NCI-H1417 treated with DMSO at 0.1 percent for 48 hours (cell line): ENCODE data around the gene PLCB1.
"Not testable (repeated sequence)": the region's sequence is repeated elsewhere in the genome, so short reads cannot be mapped to it uniquely, and the experiment has no call there.

Experiments
- DNase-seq: peaks from one replicate; lab custom pipeline; 2025; lab: John Stamatoyannopoulos, UW

Gene PLCB1

GRCh38 chr20:8602389-8603116, 470.5 kb downstream of the PLCB1 start:
- no peak for DNase-seq

- DNase-seq, result no peak
Observed at GRCh38 chr20:8608470-8608869, 476.4 kb downstream of the PLCB1 start.

- DNase-seq, result no peak
Observed at GRCh38 chr20:8616792-8617191, 484.7 kb downstream of the PLCB1 start.

GRCh38 chr20:8621001-8621400, 488.9 kb downstream of the PLCB1 start:
- no peak for DNase-seq

- DNase-seq, result no peak
Observed at GRCh38 chr20:8624046-8624445, 492.0 kb downstream of the PLCB1 start.

- no peak for DNase-seq
Observed at GRCh38 chr20:8624616-8625015, 492.6 kb downstream of the PLCB1 start.

- no peak for DNase-seq
Observed at GRCh38 chr20:8627340-8628004, 495.4 kb downstream of the PLCB1 start.

GRCh38 chr20:8631271-8631670, 499.2 kb downstream of the PLCB1 start:
- no peak for DNase-seq

- no peak for DNase-seq
Observed at GRCh38 chr20:8633366-8633765, 501.3 kb downstream of the PLCB1 start.

GRCh38 chr20:8635048-8635572, 503.0 kb downstream of the PLCB1 start:
- DNase-seq, result no peak

- no peak for DNase-seq
Observed at GRCh38 chr20:8635837-8636236, 503.8 kb downstream of the PLCB1 start.

GRCh38 chr20:8639112-8639778, 507.2 kb downstream of the PLCB1 start:
- DNase-seq, result peak; percentile 21

- no peak for DNase-seq
Observed at GRCh38 chr20:8640461-8640860, 508.4 kb downstream of the PLCB1 start.

GRCh38 chr20:8642247-8642646, 510.2 kb downstream of the PLCB1 start:
- no peak for DNase-seq

GRCh38 chr20:8644468-8644867, 512.4 kb downstream of the PLCB1 start:
- DNase-seq, result not testable (repeated sequence)

GRCh38 chr20:8645326-8645725, 513.3 kb downstream of the PLCB1 start:
- no peak for DNase-seq

GRCh38 chr20:8646033-8646441, 514.0 kb downstream of the PLCB1 start:
- no peak for DNase-seq

- DNase-seq, result no peak
Observed at GRCh38 chr20:8646716-8647115, 514.6 kb downstream of the PLCB1 start.

GRCh38 chr20:8647961-8648441, 515.9 kb downstream of the PLCB1 start:
- DNase-seq, result no peak

GRCh38 chr20:8648466-8648865, 516.4 kb downstream of the PLCB1 start:
- DNase-seq, result no peak

- no peak for DNase-seq
Observed at GRCh38 chr20:8652396-8652795, 520.3 kb downstream of the PLCB1 start.

- no peak for DNase-seq
Observed at GRCh38 chr20:8654486-8654885, 522.4 kb downstream of the PLCB1 start.

- DNase-seq, result no peak
Observed at GRCh38 chr20:8656335-8656734, 524.3 kb downstream of the PLCB1 start.
